Loucy (cell line): Measurements from ENCODE around the gene AHR.

ENCODE experiments used
- H2AFZ ChIP-seq: fragments of 200-600 bp; sonication (generic); 2 replicates; pipeline ENCODE4 v1.6.0; 2016; ENCODE audit warnings: antibody characterized with exemption, mild to moderate bottlenecking, low read length, moderate library complexity
- H3F3A ChIP-seq: fragments of 200-600 bp; 2 replicates; pipeline ENCODE4 v1.6.0; 2016; ENCODE audit warnings: antibody characterized with exemption, low read depth, mild to moderate bottlenecking
- H3K27me3 ChIP-seq: fragments of 200-600 bp; sonication (generic); 2 replicates; pipeline ENCODE4 v1.6.1; 2014; ENCODE audit warnings: low read length, mild to moderate bottlenecking; ENCODE audit not compliant: insufficient read depth, poor library complexity, severe bottlenecking
- H3K36me3 ChIP-seq: fragments of 200-600 bp; sonication (generic); 2 replicates; pipeline ENCODE4 v1.6.1; 2016; ENCODE audit warnings: low read length; ENCODE audit not compliant: insufficient read depth
- H3K4me1 ChIP-seq: fragments of 200-600 bp; sonication (generic); 2 replicates; pipeline ENCODE4 v1.5.1; 2014; ENCODE audit warnings: low read length, mild to moderate bottlenecking; ENCODE audit not compliant: insufficient read depth, poor library complexity, severe bottlenecking
- H3K4me2 ChIP-seq: fragments of 200-600 bp; sonication (generic); 2 replicates; pipeline ENCODE4 v1.6.0; 2014; ENCODE audit warnings: antibody characterized with exemption, low read length, low read depth, mild to moderate bottlenecking; ENCODE audit not compliant: poor library complexity, severe bottlenecking
- H3K4me3 ChIP-seq: fragments of 200-600 bp; sonication (generic); 2 replicates; pipeline ENCODE4 v1.5.1; 2014; ENCODE audit warnings: low read length, mild to moderate bottlenecking, mixed read lengths; ENCODE audit not compliant: poor library complexity, severe bottlenecking
- H3K79me2 ChIP-seq: fragments of 200-600 bp; sonication (generic); 2 replicates; pipeline ENCODE4 v1.6.1; 2014; ENCODE audit warnings: low read length; ENCODE audit not compliant: insufficient read depth
- H3K9ac ChIP-seq: fragments of 200-600 bp; sonication (generic); 2 replicates; pipeline ENCODE4 v1.6.0; 2014; ENCODE audit warnings: mild to moderate bottlenecking, low read depth, low read length, moderate library complexity; ENCODE audit not compliant: poor library complexity, severe bottlenecking
- H3K9me2 ChIP-seq: fragments of 200-600 bp; sonication (generic); replicated peaks from 2 replicates; pipeline ENCODE4 v1.6.1; 2016; ENCODE audit warnings: low read depth, low read length, mixed read lengths
- H3K9me3 ChIP-seq: fragments of 200-600 bp; sonication (generic); 2 replicates; pipeline ENCODE4 v1.6.1; 2014; ENCODE audit warnings: mild to moderate bottlenecking, antibody characterized with exemption, low read length, low read depth; ENCODE audit not compliant: insufficient read depth
- H4K20me1 ChIP-seq: fragments of 200-600 bp; sonication (generic); 2 replicates; pipeline ENCODE4 v1.6.0; 2014; ENCODE audit warnings: antibody characterized with exemption, low read length, mild to moderate bottlenecking; ENCODE audit not compliant: insufficient read depth, poor library complexity, severe bottlenecking
- CTCF ChIP-seq: fragments of 200-600 bp; sonication (generic); conservative IDR thresholded peaks from 2 replicates; pipeline ENCODE4 v1.5.1; 2014; ENCODE audit warnings: mild to moderate bottlenecking, antibody characterized with exemption, low read length
- EZH2phosphoT487 ChIP-seq: fragments of 200-600 bp; IDR thresholded peaks from 2 replicates; pipeline ENCODE4 v1.6.1; 2018; ENCODE audit warnings: antibody characterized with exemption, mild to moderate bottlenecking, moderate library complexity, borderline replicate concordance

Gene AHR

GRCh38 chr7:17320102-17320497 is 21.6 kb downstream of the AHR start:
- no peak for TF ChIP-seq CTCF
- no peak for TF ChIP-seq EZH2phosphoT487
- Histone ChIP-seq H3K9me3 (no peaks in the 10 kb centered on the region), H3K27me3 (no peaks in the 10 kb centered on the region), H3K4me2 (no peak overlapping the region), H3K9me2 (no peaks in the 10 kb centered on the region), H3K36me3 (no peaks in the 10 kb centered on the region), H3K4me3 (no peak overlapping the region), H3F3A (no peaks in the 10 kb centered on the region), H3K79me2 (no peaks in the 10 kb centered on the region), H3K4me1 (peaks cover 10% of the 10 kb centered on the region), H3K9ac (no peak overlapping the region), H4K20me1 (no peaks in the 10 kb centered on the region), H2AFZ (peak overlapping the region; percentile 58; the same call in 1 of the 2 replicates)

- Histone ChIP-seq H4K20me1 (no peaks in the 10 kb centered on the region), H3K9me3 (no peaks in the 10 kb centered on the region), H3F3A (no peaks in the 10 kb centered on the region), H2AFZ (peak overlapping the region; percentile 58), H3K27me3 (no peaks in the 10 kb centered on the region), H3K4me1 (peaks cover 10% of the 10 kb centered on the region), H3K9ac (no peak overlapping the region), H3K9me2 (no peaks in the 10 kb centered on the region), H3K79me2 (no peaks in the 10 kb centered on the region), H3K36me3 (no peaks in the 10 kb centered on the region), H3K4me2 (no peak overlapping the region), H3K4me3 (no peak overlapping the region)
- TF ChIP-seq CTCF, result no peak
- no peak for TF ChIP-seq EZH2phosphoT487
Measured at GRCh38 chr7:17320657-17321056, 22.2 kb downstream of the AHR start.

- H3K79me2 ChIP-seq, result no peaks in the 10 kb centered on the region
- no peaks in the 10 kb centered on the region for H3K36me3 ChIP-seq
- H3K4me1 ChIP-seq, result peaks cover 9% of the 10 kb centered on the region
Measured at GRCh38 chr7:17325364-17325763, 26.9 kb downstream of the AHR start.

More at GRCh38 chr7:17325364-17325763, 26.9 kb downstream of the AHR start:
- Histone ChIP-seq H3K9me3 (no peaks in the 10 kb centered on the region), H3K4me3 (no peak overlapping the region), H3K27me3 (no peaks in the 10 kb centered on the region), H3K9me2 (no peaks in the 10 kb centered on the region), H2AFZ (no peak overlapping the region), H3K9ac (no peak overlapping the region), H3K4me2 (no peak overlapping the region), H4K20me1 (no peaks in the 10 kb centered on the region), H3F3A (no peaks in the 10 kb centered on the region)
- TF ChIP-seq EZH2phosphoT487 (no peak), CTCF (no peak)
